PC-9 (cell line): Measurements from ENCODE around the gene IQSEC1. TPM values are rescaled to one million over a fixed set of nuclear protein-coding genes. Genes with fewer than 3 reads are reported as not detected.

Experiments used
- BruUV-seq: library from RNA; stranded (reverse); fragments of 400-500 nt; replicated peaks from 2 replicates; lab custom pipeline; 2021; lab: Mats Ljungman, UMichigan
- CTCF ChIA-PET: fragments of 300-600 bp; sonication (Branson Sonifier 250); formaldehyde crosslinking; loops from one replicate; lab custom pipeline; 2022; ENCODE audit warnings: antibody characterized with exemption; lab: Charles Lee
- POLR2A ChIA-PET: fragments of 300-600 bp; sonication (Branson Sonifier 250); formaldehyde crosslinking; loops from one replicate; lab custom pipeline; 2022; ENCODE audit warnings: antibody characterized with exemption; ENCODE audit not compliant: unreplicated experiment; lab: Charles Lee
- DNase-seq, 2 experiments: peaks; one replicate each; pipeline versions ENCODE4 v3.0.0 to v3.0.0-alpha.2; 2015 to 2022; ENCODE audit warnings: mixed read lengths in 1 of 2
- H2AFZ ChIP-seq: fragments of 200-600 bp; sonication (generic); 2 replicates; pipeline ENCODE4 v1.8.1; 2017; ENCODE audit warnings: antibody characterized with exemption
- H3F3A ChIP-seq: fragments of 200-600 bp; sonication (generic); 2 replicates; pipeline ENCODE4 v1.8.1; 2017; ENCODE audit warnings: antibody characterized with exemption, mild to moderate bottlenecking, low read depth; ENCODE audit not compliant: insufficient read depth
- H3K27ac ChIP-seq: fragments of 200-600 bp; sonication (generic); 2 replicates; pipeline ENCODE4 v1.6.1; 2016; ENCODE audit warnings: mixed run types
- H3K27me3 ChIP-seq: fragments of 200-600 bp; sonication (generic); 2 replicates; pipeline ENCODE4 v1.6.1; 2016; ENCODE audit warnings: low read depth, mixed run types; ENCODE audit not compliant: insufficient read depth
- H3K36me3 ChIP-seq: fragments of 200-600 bp; sonication (generic); 2 replicates; pipeline ENCODE4 v1.6.1; 2016; ENCODE audit warnings: low read depth, mixed run types
- H3K4me1 ChIP-seq: fragments of 200-600 bp; sonication (generic); replicated peaks from 2 replicates; pipeline ENCODE4 v1.6.1; 2016; ENCODE audit warnings: mixed run types; ENCODE audit not compliant: insufficient read depth
- H3K4me2 ChIP-seq: fragments of 200-600 bp; sonication (generic); 2 replicates; pipeline ENCODE4 v1.6.1; 2017; ENCODE audit warnings: mixed run types
- H3K4me3 ChIP-seq: fragments of 200-600 bp; sonication (generic); 2 replicates; pipeline ENCODE4 v1.6.1; 2016; ENCODE audit warnings: mixed run types
- H3K79me2 ChIP-seq: fragments of 200-600 bp; sonication (generic); 2 replicates; pipeline ENCODE4 v1.6.1; 2017; ENCODE audit warnings: low read depth, mixed run types
- H3K9me2 ChIP-seq: fragments of 200-600 bp; sonication (generic); 2 replicates; pipeline ENCODE4 v1.8.1; 2017; ENCODE audit warnings: mild to moderate bottlenecking; ENCODE audit not compliant: insufficient read depth
- H3K9me3 ChIP-seq: fragments of 200-600 bp; sonication (generic); 2 replicates; pipeline ENCODE4 v1.8.1; 2016; ENCODE audit warnings: low read depth; ENCODE audit not compliant: insufficient read depth
- H4K20me1 ChIP-seq: fragments of 200-600 bp; sonication (generic); 2 replicates; pipeline ENCODE4 v1.8.1; 2017; ENCODE audit not compliant: insufficient read depth
- EZH2 ChIP-seq: fragments of 200-600 bp; sonication (generic); IDR thresholded peaks from 2 replicates; pipeline ENCODE4 v1.8.0; 2017; ENCODE audit warnings: antibody characterized with exemption, low read depth
- intact Hi-C: fragments of 100-400 bp; cut with micrococcal nuclease; formaldehyde crosslinking; loops from one replicate; pipeline ENCODE4 v1.10.0; 2022; ENCODE audit not compliant: unreplicated experiment
- total RNA-seq: library from RNA; stranded (reverse); gene quantifications from 2 replicates; pipeline ENCODE4 v1.2.3, GENCODE V29; 2021
- TF ChIP-seq, protein P1 (sequence below): fragments of 200-600 bp; sonication (generic); conservative IDR thresholded peaks from 2 replicates; pipeline ENCODE4 v1.6.1; 2017; ENCODE audit warnings: mixed run types, antibody characterized with exemption, mild to moderate bottlenecking, moderate library complexity

Gene IQSEC1
- total RNA-seq, 1 experiment from 2014 or later = 30.7 TPM

DNA sequence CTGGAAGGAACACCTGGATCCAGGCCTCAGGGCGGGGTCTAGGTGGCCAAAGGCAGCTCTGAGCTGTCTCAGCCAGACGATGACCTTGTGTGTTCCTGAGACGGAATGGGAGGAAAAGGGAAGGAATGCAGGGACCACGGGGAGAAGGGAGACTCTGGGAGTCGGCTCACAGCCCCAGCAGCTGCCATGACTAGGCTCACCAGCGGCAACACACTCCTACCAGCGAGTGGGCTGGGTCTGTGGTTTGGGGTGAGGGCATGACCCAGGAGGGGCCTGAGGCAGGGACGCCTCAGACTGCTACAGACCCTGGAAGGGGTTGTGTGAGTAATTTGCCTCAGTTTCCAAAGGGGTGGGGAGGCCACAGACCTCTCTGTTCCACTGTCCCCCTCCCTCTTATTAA lies 19.8 kb downstream of the IQSEC1 start:
- no TSS peak for BruUV-seq
- ChIA-PET POLR2A (no interaction called here), CTCF (no interaction called here)

DNA sequence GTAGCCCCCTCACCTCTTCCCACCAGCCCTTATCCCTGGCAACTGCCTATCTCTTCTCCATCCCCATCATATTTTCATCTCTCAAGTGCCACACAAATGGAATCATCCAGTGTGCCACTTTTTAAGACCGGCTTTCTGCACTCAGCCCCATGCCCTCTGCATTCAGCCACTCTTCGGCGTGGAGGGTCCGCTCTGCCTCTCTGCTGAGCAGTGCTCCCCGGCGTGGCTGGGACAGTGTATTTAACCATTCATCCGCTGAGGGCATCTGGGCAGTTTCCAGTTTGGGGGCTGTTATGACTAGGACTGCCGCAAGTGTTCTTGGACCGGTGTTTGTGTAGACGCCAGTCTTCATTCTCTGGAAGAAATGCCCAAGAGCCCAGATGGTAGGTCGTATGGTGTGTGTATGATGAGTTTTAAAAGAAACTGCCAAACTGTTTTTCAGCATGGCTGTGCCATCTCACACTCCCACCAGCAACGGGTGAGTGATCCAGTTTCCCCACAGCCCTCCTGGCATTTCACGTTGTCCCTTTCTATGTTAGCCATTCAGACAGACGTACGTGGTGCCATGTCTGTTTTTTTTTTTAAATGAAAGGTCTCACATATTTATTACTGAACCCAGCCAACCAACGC lies 20.9 kb downstream of the IQSEC1 start:
- Histone ChIP-seq H3K27ac (no peak overlapping the region), H3K4me3 (no peak overlapping the region), H3K4me1 (peaks cover 10% of the 10 kb centered on the region), H2AFZ (no peak overlapping the region), H4K20me1 (peaks cover 3% of the 10 kb centered on the region; the same call in 1 of the 2 replicates), H3K9me3 (no peaks in the 10 kb centered on the region), H3K27me3 (no peaks in the 10 kb centered on the region), H3K4me2 (no peak overlapping the region), H3K36me3 (no peaks in the 10 kb centered on the region), H3F3A (no peaks in the 10 kb centered on the region), H3K9me2 (no peaks in the 10 kb centered on the region), H3K79me2 (no peaks in the 10 kb centered on the region)
- POLR2A ChIA-PET = no interaction called here
- CTCF ChIA-PET = no interaction called here
- intact Hi-C loops = no loop called here
- no peak for DNase-seq
- no TSS peak for BruUV-seq
- TF ChIP-seq, protein P1, sequence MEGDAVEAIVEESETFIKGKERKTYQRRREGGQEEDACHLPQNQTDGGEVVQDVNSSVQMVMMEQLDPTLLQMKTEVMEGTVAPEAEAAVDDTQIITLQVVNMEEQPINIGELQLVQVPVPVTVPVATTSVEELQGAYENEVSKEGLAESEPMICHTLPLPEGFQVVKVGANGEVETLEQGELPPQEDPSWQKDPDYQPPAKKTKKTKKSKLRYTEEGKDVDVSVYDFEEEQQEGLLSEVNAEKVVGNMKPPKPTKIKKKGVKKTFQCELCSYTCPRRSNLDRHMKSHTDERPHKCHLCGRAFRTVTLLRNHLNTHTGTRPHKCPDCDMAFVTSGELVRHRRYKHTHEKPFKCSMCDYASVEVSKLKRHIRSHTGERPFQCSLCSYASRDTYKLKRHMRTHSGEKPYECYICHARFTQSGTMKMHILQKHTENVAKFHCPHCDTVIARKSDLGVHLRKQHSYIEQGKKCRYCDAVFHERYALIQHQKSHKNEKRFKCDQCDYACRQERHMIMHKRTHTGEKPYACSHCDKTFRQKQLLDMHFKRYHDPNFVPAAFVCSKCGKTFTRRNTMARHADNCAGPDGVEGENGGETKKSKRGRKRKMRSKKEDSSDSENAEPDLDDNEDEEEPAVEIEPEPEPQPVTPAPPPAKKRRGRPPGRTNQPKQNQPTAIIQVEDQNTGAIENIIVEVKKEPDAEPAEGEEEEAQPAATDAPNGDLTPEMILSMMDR = no peak
- no peak for TF ChIP-seq EZH2

More for the DNA sequence above, 19.8 kb downstream of the IQSEC1 start:
- peaks cover 6% of the 10 kb centered on the region; the same call in 1 of the 2 replicates for H3F3A ChIP-seq
- H3K4me1 ChIP-seq = peaks cover 19% of the 10 kb centered on the region
- DNase-seq = no peak
- H3K9me2 ChIP-seq = no peaks in the 10 kb centered on the region
- intact Hi-C loops = no loop called here
- no peak overlapping the region for H3K27ac ChIP-seq
- H3K9me3 ChIP-seq = no peaks in the 10 kb centered on the region
- peaks cover 3% of the 10 kb centered on the region; the same call in 1 of the 2 replicates for H4K20me1 ChIP-seq
- H3K79me2 ChIP-seq = no peaks in the 10 kb centered on the region
- no peak overlapping the region for H2AFZ ChIP-seq
- no peaks in the 10 kb centered on the region for H3K36me3 ChIP-seq
- no peak for TF ChIP-seq EZH2
- H3K4me3 ChIP-seq = no peak overlapping the region
- no peak overlapping the region for H3K4me2 ChIP-seq
- no peaks in the 10 kb centered on the region for H3K27me3 ChIP-seq

DNA sequence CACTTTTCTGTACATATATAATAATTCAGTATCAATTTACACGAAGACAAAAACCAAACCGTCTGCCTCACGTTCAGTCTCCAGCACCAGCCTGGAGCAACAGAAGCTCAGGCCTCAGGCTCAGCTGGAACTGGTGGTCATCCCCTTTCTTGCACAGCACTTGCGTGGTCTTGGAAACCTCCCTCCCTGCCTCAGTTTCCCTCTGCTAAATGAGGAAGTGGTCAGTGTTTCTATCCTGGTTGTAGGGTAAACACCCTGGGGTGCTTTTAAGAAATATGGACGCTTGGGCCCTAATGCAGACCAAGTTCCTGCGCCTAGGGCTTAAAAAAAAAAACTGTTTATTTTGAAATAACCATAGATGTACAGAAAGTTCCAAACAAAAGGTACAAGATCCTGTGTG lies 21.6 kb downstream of the IQSEC1 start:
- Histone ChIP-seq H3K9me2 (no peaks in the 10 kb centered on the region), H3K4me3 (no peak overlapping the region), H3F3A (no peaks in the 10 kb centered on the region), H4K20me1 (peaks cover 3% of the 10 kb centered on the region; the same call in 1 of the 2 replicates), H3K4me1 (peaks cover 10% of the 10 kb centered on the region), H3K4me2 (no peak overlapping the region), H3K27me3 (no peaks in the 10 kb centered on the region), H3K36me3 (no peaks in the 10 kb centered on the region), H2AFZ (no peak overlapping the region), H3K27ac (no peak overlapping the region), H3K9me3 (no peaks in the 10 kb centered on the region), H3K79me2 (no peaks in the 10 kb centered on the region)
- no TSS peak for BruUV-seq
- TF ChIP-seq, protein P1 = no peak
- TF ChIP-seq EZH2 = no peak
- ChIA-PET POLR2A (no interaction called here), CTCF (no interaction called here)
- DNase-seq = no peak
- intact Hi-C loops = no loop called here
